HG03095 (cell line): ENCODE results near the gene TRIB2.
"Not testable (repeated sequence)": the region's sequence is repeated elsewhere in the genome, so short reads cannot be mapped to it uniquely, and the experiment has no call there.

Experiments
- ATAC-seq: cut with Tn5 transposase; IDR thresholded peaks from one replicate; pipeline ENCODE4 v1.9.1; 2021; ENCODE audit warnings: moderate library complexity; ENCODE audit not compliant: unreplicated experiment

Gene TRIB2

DNA sequence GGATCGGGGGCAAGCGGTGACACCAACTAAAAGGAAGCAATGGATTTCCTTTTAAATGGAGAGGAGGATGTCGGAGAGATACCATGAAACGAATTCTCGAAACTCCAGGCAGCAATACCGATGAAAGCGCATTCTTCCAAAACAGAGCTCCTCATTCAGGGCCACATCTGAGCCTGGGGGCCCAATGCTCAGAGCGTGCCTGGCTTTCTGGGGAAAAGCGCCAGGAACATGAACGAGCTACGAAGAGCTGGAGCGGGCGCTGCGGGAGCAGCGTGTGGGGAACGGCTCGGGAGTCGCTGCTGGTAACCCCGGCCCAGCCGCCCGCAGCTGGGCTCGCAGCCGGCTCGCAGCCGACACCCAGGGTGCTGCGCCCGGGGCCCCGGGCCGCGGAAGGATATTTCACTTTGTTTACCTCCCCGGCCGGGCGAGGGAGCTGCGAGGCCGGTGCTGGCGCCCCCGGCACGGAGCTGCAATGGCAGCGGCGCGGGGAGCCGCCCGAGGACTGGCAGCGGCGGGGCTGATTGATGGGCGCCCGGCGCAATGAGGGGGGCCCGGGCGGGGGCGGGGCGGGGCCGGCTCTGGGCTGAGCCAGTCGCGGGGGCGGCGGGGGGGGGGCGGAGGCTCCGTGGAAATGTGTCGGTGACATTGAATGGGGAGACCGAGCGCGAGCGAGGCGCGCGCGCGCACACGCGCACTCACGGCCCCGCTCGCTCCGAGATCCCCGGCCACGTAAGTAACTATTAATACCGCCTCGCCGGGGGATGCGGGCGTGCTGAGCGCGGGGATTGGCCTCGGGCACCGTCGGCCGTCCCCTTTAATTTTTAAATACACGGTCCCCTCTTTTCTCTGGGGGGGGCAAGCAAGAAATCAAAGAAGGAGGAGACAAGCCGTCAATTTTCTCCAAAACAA, at the start of gene TRIB2:
TSS of gene TRIB2 (plus strand) at position 655 of the 909 bp plus-strand sequence. CDS start 1,372 bp downstream, outside the sequence.
- peak; percentile 71 for ATAC-seq

DNA sequence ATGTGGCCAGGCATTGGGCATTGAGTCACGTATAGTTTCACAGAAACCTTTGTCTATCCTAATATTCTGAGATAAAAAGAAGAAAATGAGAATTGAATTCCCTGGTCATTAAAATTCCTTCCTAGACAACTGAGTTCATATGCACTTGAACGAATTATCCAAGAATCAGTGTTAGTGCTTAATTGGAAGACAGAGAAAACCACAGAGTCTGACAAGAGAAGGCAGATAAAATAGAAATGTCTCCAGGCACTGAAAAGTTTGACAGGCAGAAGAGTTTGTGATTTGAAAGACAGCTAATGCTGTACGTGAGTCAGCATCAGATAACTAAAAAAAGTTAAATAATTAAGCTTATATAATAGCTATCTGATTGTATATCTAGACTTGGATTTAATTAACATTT, 47.7 kb upstream of the TRIB2 start:
- ATAC-seq: no peak

DNA sequence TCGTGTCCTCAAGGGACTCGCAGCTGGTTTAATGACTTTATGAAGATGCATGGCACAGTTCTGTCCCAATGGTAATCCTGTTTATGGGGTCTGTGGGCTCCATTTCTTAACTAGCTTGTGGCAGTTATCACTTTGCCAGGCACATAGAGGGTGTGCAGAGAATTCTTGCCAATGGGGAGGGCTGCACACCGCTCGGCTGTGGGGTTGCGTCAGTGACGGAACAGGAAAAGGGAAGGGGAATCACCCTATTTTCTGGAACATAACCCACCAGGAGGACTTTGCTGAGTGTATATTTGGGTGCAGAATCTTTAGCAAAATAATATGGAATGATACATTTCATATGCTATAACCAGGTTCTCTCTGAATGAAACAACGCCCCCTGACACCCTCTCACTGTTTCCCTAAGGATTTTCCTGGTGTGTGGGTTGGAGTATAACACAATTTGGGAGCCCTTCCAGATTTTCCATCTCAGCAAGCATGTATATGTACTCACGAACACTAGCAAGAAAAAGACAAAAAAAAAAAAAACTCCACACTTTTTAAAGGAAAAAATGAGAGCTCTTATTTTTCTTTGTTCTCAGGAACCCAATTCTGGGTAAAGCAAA, 43.9 kb upstream of the TRIB2 start:
- no peak for ATAC-seq

DNA sequence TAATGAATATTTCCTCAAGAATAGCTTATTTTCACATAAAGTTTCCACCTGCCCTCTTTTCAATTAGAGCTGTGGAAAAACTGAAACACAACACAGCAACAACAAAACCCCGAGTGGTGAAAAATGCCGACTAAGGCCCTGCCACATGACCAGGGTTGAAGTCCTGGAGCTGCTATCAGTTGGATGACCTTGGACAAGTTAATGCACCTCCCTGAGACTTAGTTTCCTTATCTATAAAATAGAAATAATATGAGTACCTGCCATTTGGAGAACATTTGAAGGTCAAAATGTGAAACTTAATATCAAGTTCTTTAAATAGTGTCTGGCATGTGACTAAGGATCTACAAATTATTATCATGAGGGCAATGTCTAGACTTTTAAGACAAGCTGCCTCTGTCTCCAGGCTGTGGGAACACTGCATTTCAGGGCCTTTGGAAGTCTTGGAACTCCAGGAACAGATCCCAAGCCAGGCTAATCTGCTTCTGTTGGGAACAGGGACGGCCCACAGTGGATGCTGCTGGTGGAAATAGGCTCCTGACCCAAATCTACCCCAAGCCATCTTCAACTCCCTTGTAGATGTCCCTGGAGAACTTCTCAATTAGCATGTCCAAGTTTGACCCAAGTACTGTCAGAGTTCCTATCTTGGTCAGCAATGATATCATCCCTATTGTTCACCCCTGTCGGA, 42.0 kb upstream of the TRIB2 start:
- ATAC-seq: no peak

DNA sequence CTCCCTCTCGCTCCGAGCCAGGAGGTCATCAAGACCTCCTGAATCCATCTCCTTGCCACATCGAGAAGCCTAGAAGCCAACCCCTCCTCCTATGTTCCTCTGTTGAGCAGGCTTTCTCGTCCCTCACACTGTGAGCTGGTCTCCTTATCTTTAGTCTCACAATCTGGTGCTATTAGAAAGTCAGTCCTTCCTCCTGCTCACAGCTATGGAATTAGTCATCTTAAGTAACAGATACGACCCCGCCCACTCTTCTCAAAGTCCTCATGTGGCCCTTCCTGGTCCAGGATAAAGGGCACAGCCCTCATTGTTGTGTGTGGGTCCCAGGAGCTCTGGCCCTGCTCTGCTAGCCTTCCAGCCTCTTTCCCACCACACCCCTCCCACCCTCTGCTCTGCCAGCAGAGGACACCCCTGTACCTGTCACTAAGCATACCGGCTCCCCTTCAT, 41.4 kb upstream of the TRIB2 start:
- ATAC-seq: no peak

DNA sequence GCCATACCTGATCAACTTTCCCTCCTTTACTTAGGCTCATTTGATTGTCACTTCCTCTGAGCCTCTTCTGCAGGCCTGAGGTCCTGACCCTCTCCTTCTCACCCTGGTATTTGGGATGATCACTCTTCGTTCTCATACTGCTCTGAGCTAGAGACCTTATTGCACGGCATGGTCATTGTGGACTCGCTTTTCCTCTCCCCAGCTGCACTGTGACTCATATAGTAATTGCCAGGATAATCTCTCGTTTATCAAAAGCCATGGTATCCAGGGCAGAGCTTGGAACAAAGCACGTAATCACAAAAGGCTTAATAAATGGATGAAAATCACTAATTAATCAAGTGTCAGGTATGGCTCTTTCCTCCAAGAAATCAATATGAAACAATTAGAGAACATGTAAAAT, 40.9 kb upstream of the TRIB2 start:
- no peak for ATAC-seq

DNA sequence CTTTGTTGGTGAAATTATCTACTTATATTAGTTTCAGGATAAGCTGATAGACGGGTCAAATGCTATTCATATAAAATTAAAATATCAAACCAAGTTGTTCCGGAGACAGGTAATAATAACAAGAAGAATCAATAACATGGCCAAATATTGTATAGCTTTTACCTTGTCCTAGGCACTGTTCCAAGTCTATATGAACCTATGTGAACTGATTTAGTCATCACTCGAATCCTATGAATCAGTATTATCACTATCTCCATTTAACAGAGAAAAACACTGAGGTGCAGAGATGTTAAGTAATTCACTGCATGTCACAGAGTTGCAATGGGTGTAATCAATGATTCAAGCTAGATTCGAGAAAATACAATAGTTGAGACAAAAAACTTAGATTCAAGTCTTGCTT, 40.0 kb upstream of the TRIB2 start:
- ATAC-seq: no peak

DNA sequence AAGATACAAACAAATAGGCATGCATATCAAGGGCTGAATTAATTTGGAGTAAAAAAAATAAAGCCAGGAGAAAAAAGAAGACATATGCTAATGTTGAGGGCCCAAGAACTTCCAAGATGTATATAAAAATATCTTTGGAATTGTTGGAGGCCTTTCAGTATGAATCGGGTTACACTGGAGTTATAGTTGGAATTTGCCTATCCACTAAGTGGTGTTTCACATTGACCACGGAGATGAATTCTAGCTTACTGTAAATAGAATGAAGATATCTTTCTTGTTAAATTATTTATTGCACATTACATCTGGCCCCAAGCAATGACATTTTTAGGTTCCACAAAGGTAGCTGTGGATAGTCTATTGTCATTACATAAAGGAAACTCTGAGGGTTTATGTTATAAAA, 38.5 kb upstream of the TRIB2 start:
- ATAC-seq: no peak

DNA sequence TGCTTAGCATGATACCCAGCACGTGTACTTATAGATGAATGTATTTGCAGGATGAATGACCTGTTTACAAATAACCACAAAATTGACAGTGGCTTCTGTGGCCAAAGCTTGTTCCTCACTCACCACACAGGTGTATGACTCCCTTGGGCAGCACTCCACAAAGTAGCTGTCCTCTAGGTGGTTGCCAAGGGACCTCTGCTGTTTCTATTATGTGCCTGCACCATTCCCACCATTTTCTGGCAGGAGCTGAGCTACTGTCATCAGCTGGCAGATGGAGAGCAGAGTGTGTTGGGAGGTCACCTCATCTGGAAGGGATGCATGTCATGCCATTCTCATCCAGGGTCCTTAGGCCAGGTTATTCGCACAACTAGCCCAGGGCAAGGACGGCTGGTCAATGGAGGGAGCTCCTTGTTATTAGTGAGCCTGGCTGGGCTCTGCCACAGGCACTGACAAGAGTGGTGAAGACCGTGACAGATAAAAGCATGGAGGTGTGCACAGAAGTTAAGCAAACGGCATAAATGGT, 37.1 kb upstream of the TRIB2 start:
- ATAC-seq: no peak

DNA sequence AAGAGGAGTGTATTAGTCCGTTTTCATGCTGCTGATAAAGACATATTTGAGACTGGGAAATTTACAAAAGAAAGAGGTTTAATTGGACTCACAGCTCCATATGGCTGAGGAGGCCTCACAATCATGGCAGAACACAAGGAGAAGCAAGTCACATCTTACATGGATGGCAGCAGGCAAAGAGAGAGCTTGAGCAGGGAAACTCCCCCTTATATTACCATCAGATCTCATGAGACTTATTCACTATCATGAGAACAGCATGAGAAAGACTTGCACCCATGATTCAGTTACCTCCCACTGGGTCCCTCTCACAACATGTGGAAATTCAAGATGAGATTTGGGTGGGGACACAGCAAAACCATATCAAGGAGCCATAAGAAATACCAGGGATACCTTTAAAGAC, 36.6 kb upstream of the TRIB2 start:
- ATAC-seq: not testable (repeated sequence)

DNA sequence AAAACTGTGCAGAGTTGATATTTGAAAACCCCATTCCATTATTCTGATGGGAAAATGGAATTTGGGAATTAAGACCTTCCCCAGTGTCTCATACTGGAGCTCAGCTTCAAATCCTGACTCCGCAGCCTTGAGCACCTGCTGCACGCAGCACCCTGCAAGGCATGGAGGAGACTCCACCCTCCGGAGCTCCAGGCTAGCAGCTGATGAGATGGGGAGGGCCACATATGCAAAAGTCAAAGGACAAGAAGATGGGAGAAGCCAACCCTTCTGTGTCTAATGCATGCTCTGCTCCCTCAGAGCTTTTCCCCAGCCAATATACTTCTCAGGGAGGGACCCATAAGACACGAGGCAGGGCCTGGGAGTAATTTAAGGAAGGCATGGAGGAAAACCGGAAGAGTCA, 34.7 kb upstream of the TRIB2 start:
- ATAC-seq: no peak

DNA sequence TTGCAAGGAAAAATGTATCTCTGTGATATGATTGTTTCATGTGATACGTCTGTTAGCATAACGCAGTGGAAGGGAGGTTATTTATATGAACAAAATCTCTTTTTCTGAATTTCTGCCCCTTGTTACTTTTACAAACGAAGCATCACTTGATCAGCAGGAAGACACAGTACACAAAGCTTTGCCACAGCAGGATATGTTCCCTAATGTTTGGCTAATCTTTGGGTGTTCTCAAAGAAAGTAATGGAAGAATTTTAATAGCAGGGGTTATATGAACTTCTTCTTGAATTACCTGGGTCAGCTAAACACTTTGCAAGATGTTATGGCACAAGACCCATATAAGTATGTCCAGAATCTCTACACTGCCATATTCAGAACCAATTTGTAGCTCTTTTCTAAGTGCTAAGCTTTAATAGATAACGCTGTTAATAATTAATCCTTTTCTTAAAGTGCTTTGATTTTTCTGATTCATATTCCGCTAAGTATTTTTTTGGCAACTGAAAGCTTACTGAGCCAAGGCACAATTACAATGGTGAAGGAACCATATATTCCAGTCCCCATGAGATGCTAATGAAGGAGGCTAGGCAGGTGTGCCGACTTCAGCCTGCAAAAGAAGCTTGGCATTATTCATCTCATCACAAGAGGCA, 33.2 kb upstream of the TRIB2 start:
- ATAC-seq: no peak

DNA sequence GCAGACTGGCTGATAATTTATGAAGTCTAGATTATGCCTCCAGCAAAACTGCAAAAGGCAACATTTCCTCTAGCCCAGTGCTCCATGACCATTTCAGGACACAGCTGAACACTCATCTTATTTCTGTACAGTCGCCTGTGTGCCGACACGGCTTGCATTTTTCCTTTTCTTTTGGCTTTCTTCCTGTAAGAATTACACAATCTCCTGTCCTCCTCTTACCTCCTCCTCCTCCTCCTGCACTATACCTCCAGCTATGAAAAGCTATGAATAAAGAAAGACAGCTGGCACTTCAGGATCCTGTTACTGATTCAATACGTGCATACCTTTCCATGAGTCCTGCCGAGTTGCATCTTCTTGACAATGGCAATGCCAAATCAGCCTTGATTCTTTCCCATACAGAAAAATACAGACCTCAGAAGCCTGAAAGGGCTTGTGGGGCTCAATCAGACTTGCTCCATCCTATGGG, 32.2 kb upstream of the TRIB2 start:
- ATAC-seq: no peak

DNA sequence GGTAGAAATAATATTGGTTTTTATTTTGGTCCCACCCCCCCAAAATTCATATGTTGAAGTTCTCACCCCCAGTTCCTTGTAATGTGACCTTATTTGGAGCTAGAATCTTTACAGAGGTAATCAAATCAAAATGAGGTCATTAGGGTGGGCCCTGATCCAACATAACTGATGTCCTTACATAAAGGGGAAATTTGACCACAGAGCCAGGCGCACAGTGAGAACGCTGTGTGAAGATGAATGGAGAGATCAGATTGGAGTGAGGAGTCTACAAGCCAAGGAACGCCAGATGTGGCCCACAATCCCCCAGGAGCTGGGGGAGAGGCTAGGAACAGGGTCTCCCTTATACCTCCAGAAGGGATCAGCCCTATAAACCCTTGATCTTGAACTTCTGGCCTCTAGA, 31.6 kb upstream of the TRIB2 start:
- ATAC-seq: no peak

DNA sequence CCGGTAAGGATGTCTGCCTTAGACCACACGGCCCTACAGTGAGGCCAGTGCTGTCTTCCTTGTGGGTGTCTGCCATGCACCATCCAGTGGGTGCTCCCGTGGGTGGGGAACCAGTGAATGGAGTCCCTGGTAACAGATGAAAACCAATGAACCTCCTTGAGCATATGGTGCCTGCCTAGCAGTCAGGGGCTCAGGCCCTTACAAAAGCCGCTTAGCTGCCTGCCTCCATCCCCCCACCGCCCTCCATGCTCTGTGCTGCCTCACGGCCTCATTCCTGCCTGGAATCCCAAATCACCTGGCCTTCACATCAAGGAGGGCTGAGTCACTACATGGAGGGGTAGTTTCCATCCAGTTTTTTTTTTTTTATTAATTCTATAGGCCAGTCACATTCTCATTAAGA, 30.8 kb upstream of the TRIB2 start:
- ATAC-seq: no peak

DNA sequence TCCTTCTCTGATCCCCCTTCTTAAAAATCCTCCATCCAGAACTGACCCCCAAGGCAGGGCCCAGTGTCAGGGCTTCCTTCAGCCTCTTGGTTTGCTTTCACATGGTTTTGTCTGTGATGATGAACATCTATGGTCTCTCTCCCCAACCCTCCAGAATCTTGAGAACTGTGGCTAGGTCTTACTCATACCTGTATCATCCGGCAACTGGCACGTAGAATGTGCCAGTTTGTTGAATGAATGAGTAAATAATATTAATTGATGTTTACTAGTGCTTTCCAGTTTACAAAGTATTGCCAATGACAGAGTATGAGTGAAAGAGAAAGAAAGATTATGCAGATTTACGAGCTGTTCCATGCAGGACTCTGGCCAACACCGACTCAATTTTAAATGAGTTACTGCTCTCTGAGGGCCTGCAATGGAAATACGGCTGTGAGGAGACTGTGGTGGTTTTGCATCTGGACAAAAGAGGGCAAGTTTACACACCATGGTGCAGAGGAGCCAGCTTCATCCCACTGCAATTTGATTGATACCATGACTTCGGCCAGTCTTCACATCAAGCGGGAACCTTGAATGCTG, 29.9 kb upstream of the TRIB2 start:
- no peak for ATAC-seq

DNA sequence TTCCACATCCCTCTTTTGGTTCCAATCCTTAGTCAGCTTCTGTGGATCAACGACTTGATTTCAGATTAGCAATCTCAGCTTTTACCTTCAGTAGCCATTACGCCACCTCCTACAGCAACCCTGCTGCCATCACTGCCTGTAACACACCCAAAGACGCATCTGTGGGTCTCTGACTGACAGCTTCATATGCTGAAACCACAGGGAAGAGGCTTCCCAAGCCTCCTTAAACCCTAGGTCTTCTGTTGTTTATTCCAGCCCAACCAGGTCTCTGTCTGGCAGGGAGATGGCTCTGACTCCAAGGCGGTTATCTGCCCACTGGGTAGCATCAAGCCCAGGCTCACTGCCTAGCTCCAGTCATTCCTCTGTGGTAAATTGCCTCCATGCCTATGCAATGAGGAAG, 28.6 kb upstream of the TRIB2 start:
- no peak for ATAC-seq

DNA sequence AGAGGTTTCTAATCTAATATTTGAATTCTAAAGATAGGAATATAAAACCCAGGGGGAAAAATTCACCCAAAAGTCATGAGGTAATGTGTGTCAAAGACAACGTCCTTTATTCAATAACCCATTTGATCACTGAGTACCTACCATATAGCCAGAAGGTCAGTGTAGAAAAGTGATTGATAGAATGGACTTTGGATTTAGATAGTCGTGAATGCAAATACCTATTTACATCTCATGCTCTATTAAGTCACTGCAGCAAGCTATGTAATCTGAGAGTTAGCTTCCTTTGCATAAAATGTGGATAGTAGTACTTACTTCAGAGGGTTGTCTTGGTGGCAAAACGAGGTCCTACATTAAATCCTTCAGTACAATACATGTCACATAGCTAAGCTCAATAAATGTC, 27.8 kb upstream of the TRIB2 start:
- ATAC-seq: no peak

DNA sequence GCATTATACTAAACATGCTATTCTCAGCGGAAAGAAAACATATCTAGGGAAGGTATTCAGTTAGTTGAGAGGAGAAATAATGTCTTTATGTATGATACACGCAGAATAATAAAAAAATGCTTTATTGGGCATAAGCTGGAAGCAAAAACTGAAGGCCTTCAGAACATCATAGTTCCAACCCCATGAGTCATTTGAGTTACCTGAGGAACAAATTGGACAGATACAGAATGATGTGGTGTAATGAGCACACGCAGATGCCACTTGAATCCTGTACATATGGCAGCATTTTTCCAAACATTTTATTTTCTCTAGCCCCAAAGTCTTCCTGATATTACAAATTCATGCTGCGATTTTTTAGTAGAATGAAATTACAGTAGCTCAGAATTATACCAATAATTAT, 23.2 kb upstream of the TRIB2 start:
- ATAC-seq: no peak

DNA sequence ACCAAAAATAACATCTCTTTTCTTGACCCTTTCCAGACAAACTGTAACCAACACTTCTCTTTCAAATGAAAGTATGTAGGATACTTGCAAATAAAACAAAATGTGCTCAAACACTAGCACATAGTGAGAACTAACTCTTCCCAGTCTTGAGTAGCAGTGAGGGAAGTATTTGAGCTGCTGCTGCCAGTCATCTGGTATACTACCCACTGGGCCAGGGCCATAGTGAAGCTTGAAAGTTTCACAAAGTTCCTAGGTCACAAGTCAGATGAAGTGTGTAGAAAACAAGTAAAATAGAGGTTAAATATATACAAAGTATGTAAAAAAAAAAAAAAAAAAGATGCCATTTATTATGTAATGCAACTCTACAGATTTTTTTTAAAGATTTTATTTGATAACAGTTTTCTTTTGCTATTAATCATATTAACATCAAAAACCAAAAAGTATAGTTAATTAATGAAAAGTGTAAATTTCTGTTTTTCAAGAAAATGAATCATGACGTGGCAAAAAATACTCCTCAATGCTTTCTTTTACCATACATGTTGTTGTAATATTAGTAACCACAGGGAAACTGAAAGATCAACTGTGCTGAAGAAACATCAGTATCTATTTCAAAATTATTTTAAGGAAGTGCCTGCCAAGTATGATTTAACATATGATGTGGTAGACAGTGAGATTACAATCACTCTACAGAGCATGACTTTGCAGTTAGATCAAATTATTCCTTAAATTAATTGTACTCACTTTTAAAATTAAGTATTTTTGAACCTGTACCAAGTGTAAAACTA, 21.6 kb upstream of the TRIB2 start:
- ATAC-seq: peak; percentile 88
